HepG2 (cell line): ENCODE measurements around the gene DDRGK1. TPM values are rescaled to one million over a fixed set of nuclear protein-coding genes. Genes with fewer than 3 reads are reported as not detected.

Experiments used
- ARID5B ChIP-seq: IDR thresholded peaks from 2 replicates; pipeline ENCODE4 v1.4.0; 2020; ENCODE audit warnings: mild to moderate bottlenecking, missing genetic modification reagents
- CBX5 ChIP-seq: sonication (generic); formaldehyde crosslinking; IDR thresholded peaks from 2 replicates; pipeline ENCODE4 v1.4.0; 2020; ENCODE audit warnings: missing genetic modification reagents, borderline replicate concordance
- HMG20B ChIP-seq: conservative IDR thresholded peaks from 2 replicates; pipeline ENCODE4 v1.6.1; 2016; ENCODE audit warnings: missing genetic modification reagents, missing compliant biosample characterization
- KDM3A ChIP-seq: IDR thresholded peaks from 2 replicates; pipeline ENCODE4 v1.6.1; 2018; ENCODE audit warnings: low read depth, missing compliant biosample characterization
- ZBTB20 ChIP-seq: sonication (generic); formaldehyde crosslinking; IDR thresholded peaks from 2 replicates; pipeline ENCODE4 v1.8.1; 2023; ENCODE audit warnings: missing genetic modification reagents, low read depth, mild to moderate bottlenecking, borderline replicate concordance
- ZBTB8A ChIP-seq: sonication (generic); formaldehyde crosslinking; IDR thresholded peaks from 2 replicates; pipeline ENCODE4 v1.4.0; 2020; ENCODE audit warnings: mild to moderate bottlenecking, low read depth, missing genetic modification reagents, borderline replicate concordance
- ZNF484 ChIP-seq: sonication (generic); formaldehyde crosslinking; IDR thresholded peaks from 2 replicates; pipeline ENCODE4 v1.5.1; 2020; ENCODE audit warnings: mild to moderate bottlenecking, low read depth, missing genetic modification reagents, borderline replicate concordance
- ZNF496 ChIP-seq: sonication (generic); formaldehyde crosslinking; IDR thresholded peaks from 2 replicates; pipeline ENCODE4 v1.8.1; 2023; ENCODE audit warnings: mild to moderate bottlenecking, moderate library complexity, missing genetic modification reagents; ENCODE audit not compliant: insufficient replicate concordance
- ZNF703 ChIP-seq: sonication (generic); formaldehyde crosslinking; IDR thresholded peaks from 2 replicates; pipeline ENCODE4 v1.5.1; 2020; ENCODE audit warnings: missing genetic modification reagents, mild to moderate bottlenecking, moderate library complexity, borderline replicate concordance
- ZNF710 ChIP-seq: sonication (generic); formaldehyde crosslinking; IDR thresholded peaks from 2 replicates; pipeline ENCODE4 v1.5.0; 2020; ENCODE audit warnings: mild to moderate bottlenecking, missing genetic modification reagents, borderline replicate concordance
- ZNF772 ChIP-seq: sonication (generic); formaldehyde crosslinking; IDR thresholded peaks from 2 replicates; pipeline ENCODE4 v1.5.0; 2020; ENCODE audit warnings: mild to moderate bottlenecking, missing genetic modification reagents
- polyA plus RNA-seq, 8 experiments: library from polyadenylated mRNA; depleted of rRNA in 3 of 8; stranded (reverse) in 7 of 8; unstranded in 1 of 8; fragments of >200 nt; fragmentation: Illumina TruSeq in 4 of 8; extraction: Trizol in 4 of 8; gene quantifications; 2 replicates each; pipeline versions ENCODE4 v1.2.1 to v1.2.3, GENCODE V29; 2011 to 2016; ENCODE audit warnings: low read depth in 4 of 8, missing spikeins in 1 of 8, mixed read lengths in 1 of 8; ENCODE audit not compliant: insufficient read depth in 1 of 8
- total RNA-seq, 5 experiments: library from RNA; depleted of rRNA; stranded (reverse); fragments of >200 nt; fragmentation: Illumina TruSeq; extraction: Trizol; gene quantifications; 2 replicates each; pipeline ENCODE4 v1.2.3, GENCODE V29; 2016; ENCODE audit warnings: low read depth in 1 of 5
- TF ChIP-seq, protein P1 (sequence below): IDR thresholded peaks from 2 replicates; pipeline ENCODE4 v1.6.1; 2016; ENCODE audit warnings: missing compliant biosample characterization, missing genetic modification reagents, borderline replicate concordance
- TF ChIP-seq, protein P2 (sequence below): sonication (generic); formaldehyde crosslinking; IDR thresholded peaks from 2 replicates; pipeline ENCODE4 v1.5.1; 2020; ENCODE audit warnings: mild to moderate bottlenecking, missing genetic modification reagents, borderline replicate concordance
- TF ChIP-seq, protein P3 (sequence below): sonication (generic); formaldehyde crosslinking; conservative IDR thresholded peaks from 2 replicates; pipeline ENCODE4 v1.4.0; 2020; ENCODE audit warnings: mild to moderate bottlenecking, missing genetic modification reagents, moderate library complexity

DDRGK1 gene
- total and polyA plus RNA-seq, 2 of the 13 experiments (the other 11 are each of a cell fraction or from before 2014, with no cell fraction given) = 96.7 to 149 TPM

- TF ChIP-seq ZNF484 = no peak
- TF ChIP-seq ZNF496 = no peak
- TF ChIP-seq CBX5 (CRISPR knock-in tag) = peak; percentile 88
- TF ChIP-seq ZNF772 (CRISPR knock-in tag) = no peak; the same call in none of the 2 replicates
- TF ChIP-seq, protein P1, sequence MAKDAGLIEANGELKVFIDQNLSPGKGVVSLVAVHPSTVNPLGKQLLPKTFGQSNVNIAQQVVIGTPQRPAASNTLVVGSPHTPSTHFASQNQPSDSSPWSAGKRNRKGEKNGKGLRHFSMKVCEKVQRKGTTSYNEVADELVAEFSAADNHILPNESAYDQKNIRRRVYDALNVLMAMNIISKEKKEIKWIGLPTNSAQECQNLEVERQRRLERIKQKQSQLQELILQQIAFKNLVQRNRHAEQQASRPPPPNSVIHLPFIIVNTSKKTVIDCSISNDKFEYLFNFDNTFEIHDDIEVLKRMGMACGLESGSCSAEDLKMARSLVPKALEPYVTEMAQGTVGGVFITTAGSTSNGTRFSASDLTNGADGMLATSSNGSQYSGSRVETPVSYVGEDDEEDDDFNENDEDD (CRISPR knock-in tag) = peak; percentile 41; the same call in 1 of the 2 replicates
- TF ChIP-seq HMG20B (CRISPR knock-in tag) = no peak; the same call in none of the 2 replicates
- peak; percentile 40 for TF ChIP-seq ZNF710 (CRISPR knock-in tag)
- peak; percentile 78; the same call in 1 of the 2 replicates for TF ChIP-seq ZBTB8A (CRISPR knock-in tag)
- 0 out of 2 replicates have a peak, but pooled peaks have one; percentile 8 for TF ChIP-seq ZBTB20 (CRISPR knock-in tag)
- peak; percentile 46; the same call in 1 of the 2 replicates for TF ChIP-seq ARID5B (CRISPR knock-in tag)
- TF ChIP-seq, protein P2, sequence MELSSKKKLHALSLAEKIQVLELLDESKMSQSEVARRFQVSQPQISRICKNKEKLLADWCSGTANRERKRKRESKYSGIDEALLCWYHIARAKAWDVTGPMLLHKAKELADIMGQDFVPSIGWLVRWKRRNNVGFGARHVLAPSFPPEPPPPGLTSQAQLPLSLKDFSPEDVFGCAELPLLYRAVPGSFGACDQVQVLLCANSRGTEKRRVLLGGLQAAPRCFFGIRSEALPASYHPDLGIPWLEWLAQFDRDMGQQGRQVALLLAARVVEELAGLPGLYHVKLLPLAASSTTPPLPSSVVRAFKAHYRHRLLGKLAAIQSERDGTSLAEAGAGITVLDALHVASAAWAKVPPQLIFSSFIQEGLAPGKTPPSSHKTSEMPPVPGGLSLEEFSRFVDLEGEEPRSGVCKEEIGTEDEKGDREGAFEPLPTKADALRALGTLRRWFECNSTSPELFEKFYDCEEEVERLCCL (CRISPR knock-in tag) = peak; percentile 73
- TF ChIP-seq, protein P3, sequence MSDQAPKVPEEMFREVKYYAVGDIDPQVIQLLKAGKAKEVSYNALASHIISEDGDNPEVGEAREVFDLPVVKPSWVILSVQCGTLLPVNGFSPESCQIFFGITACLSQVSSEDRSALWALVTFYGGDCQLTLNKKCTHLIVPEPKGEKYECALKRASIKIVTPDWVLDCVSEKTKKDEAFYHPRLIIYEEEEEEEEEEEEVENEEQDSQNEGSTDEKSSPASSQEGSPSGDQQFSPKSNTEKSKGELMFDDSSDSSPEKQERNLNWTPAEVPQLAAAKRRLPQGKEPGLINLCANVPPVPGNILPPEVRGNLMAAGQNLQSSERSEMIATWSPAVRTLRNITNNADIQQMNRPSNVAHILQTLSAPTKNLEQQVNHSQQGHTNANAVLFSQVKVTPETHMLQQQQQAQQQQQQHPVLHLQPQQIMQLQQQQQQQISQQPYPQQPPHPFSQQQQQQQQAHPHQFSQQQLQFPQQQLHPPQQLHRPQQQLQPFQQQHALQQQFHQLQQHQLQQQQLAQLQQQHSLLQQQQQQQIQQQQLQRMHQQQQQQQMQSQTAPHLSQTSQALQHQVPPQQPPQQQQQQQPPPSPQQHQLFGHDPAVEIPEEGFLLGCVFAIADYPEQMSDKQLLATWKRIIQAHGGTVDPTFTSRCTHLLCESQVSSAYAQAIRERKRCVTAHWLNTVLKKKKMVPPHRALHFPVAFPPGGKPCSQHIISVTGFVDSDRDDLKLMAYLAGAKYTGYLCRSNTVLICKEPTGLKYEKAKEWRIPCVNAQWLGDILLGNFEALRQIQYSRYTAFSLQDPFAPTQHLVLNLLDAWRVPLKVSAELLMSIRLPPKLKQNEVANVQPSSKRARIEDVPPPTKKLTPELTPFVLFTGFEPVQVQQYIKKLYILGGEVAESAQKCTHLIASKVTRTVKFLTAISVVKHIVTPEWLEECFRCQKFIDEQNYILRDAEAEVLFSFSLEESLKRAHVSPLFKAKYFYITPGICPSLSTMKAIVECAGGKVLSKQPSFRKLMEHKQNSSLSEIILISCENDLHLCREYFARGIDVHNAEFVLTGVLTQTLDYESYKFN (CRISPR knock-in tag) = 0 out of 2 replicates have a peak, but pooled peaks have one; percentile 47
- no peak for TF ChIP-seq ZNF703 (CRISPR knock-in tag)
- TF ChIP-seq KDM3A (CRISPR knock-in tag) = peak; percentile 56; the same call in 1 of the 2 replicates
Observed at GRCh38 chr20:3209257-3209945, 4.9 kb upstream of the DDRGK1 start, which contains the start of gene ITPA (continued).
